SKM-1 treated with dmso at 0.1 percent for 144 hours (cell line): ENCODE measurements around the gene FAF2.
"Not testable (repeated sequence)": the region's sequence is repeated elsewhere in the genome, so short reads cannot be mapped to it uniquely, and the experiment has no call there.

Experiments
- DNase-seq: peaks from one replicate; lab custom pipeline; 2025; ENCODE audit not compliant: unreplicated experiment; lab: John Stamatoyannopoulos, UW

FAF2 gene

DNA sequence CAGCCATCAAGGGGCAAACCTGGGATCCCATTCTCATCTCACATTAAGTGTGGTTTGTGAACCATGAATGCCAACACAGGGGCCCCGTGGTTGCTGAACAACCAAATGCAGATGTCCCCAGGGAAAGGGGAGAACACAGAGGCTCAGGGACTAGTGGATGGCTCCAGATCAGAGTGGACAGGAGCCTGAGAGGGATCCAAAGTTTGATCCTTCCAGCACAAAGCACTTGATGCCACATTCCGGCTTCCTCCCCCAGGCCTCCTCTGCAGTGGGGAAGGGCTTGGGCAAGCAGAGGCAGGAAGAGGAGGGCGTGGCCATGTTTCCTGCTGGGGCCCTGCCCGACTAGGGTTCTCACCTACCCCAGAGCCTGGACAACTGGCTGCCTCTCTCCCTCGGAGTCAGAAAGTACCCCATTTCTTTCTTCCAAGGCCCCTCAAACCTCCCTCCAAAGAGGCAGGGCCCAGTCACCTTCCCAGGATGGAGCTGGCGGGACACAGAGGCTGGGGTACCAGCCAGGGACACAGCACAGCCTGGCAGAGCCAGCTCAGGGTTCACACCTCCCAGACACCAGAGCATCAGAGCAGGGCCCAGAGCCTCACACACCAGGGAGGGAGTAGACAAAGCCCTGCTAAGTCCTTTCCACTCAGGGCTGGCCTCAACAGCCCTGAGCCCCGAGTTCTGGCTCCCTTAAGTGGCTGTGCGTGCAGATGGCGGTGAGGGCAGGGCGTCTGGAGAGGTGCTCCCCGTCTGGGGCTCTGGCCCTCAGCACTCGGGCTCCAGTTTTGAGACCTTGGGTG, 93.4 kb downstream of the FAF2 start:
- peak; percentile 70 for DNase-seq

DNA sequence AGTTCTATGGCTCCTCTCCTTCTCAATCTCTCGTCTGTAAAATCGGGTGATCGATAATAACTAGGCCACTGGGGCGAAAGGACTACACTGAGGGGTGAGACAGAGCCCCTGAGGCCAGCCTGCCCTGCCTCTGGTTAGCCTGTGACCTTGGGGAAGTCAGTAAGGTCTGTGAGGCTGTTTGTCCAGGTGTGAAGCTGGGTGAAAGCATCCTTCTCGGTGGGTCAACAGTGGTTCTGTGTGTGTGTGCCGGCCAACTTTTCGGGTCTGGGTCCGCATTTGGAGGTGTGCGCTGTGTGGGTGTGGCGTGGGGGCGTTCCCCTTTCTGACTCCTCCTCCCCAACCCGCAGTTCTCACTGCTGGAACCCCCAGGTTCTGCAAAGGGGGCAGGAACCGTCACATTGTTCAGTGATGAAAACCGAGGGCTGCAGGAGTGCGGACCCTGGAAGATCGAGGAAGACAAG, 94.0 kb downstream of the FAF2 start:
- DNase-seq, result peak; percentile 58

DNA sequence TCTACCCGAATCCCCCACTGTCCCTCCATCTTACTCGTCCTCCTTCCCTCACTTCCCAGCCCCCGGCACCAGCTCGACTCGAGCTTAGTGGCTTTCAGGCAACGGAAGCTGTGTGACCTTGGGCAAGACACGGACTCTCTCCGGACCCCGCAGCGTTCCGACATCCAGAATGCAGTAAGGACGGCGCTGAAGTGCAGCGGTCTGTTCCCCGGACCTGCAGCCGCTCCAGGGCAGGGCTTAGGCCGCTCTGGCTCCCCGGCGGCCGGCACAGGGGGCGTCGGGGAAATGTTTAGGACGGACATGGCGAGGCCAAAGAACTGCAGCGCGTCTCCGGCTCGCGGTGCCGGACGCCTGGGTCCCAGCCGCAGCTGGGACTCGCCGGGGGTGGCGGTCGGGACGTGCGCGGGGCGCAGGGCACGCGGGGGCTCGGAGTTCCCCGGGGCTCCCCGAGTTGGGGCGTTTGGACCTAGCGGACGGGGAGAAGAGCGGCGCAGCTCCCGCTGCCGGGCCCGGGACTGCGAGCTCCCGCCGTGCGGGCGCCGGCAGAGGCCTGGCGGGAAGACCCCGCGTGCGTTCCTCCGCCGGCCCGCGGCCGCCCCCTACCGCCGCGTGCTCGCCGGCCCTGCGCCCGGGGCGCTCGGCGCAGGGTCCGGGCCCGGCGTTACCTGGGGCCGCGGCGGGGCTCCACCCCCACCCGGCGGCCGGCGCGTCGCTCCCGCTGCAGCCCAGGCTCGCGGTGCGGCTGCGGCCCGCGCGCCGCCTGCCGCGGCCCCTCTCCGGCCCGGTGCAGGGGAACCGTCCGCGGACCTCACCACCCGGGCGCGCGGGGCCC, 94.6 kb downstream of the FAF2 start:
- peak; percentile 30 for DNase-seq

DNA sequence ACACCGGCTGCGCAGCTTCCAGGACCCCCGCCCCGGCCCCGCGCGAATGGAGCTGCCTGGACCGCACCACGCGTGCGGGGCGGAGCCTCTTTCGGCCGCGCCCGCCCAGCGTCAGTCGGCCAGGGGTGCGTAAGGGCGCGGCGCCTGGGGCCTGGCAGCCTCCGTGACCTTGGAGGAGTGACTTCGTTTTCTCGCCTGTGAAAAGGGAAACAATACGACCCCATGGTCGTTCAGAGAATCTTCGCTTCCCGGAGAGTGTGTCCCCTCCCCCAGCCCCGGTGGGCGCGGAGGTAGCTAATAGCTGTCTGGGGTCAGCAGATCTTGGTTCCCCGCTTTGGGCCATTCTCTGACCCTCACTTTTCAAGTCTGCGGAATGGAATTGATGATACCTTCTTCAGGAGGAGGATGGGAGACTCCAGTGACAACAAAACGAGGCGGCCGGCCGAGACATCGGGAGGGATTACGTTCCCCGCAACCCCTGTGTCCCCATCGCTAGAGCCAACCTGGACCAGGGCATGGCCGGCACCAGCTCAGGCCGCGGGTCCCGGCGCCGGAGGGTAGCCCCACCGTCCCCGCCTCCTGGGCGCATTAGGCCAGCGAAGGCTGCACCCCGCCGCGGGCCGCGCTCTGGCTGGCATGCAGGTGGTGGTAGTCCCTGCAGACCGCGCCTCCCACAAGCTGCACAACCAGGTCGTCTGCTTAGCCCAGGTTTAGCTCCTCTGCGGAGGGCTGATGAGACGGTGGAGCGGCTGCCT, 95.4 kb downstream of the FAF2 start:
- DNase-seq, result peak; percentile 68

DNA sequence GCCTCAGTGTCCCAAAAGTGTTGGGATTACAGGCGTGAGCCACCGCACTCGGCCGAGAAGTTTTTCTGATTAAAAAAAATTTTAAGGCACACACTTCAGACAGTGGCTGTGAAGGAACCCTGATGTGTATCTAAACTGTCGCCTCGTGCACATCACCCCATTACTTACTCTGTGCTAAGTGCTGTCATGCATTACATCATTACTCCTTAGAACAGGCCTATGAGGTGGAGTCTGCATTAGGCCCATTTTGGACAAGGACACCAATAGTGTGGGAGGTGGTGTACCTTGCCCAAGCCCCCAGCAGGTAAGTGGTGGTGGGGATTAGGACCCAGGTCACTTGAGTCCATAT, 97.2 kb downstream of the FAF2 start:
- no peak for DNase-seq

DNA sequence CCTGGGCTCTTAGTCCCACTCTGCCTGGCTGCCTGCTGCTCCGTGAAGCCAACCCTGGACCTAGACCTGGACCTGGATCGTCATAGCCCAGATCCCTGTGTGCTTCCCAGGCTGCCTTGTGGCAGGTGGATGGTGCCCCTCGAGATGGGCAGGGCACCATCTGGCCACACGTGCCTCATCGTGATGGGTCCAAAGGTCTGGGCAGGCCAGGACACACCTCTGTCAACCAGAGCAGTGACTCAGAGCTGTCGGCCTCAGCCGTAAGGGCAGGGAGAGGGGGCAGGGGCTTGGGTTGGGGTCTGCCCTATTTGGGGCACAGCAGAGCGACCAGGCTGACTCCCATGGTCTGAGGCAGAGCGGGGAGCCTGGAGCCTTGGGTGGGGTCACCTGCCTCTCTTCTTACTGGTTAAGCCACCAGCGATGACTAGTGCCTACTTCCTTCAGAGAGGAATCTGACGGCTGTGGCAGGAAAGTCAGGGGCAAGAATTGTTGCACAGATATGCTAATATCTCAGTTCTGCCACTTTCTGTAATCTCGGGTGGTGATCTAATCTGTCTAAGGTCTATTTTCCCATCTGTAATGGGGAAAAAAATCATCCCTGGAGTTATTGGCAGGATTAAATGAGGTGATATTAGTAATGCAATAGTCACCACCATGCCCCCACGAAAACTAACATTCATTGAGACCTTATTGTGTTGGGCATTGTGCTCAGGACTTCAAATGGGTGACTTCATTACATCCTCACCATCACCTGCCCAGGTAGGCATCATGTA, 97.7 kb downstream of the FAF2 start:
- DNase-seq, result no peak

DNA sequence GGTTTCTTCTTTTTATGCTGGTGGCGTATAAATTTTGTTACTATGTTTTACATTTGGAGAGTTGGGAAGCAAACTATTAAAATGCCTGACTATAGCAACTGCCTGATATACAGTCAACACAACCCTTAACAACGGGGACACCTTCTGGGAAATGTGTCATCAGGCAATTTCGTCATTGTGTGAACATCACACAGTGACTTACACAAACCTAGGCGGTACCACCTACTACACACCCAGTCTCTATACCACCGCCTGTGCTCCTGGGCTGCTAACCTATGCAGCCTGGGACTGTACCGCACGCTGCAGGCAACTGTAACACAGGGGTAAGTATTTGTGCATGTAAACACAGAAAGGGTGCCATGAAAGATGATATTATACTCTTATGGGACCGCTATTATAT, 99.6 kb downstream of the FAF2 start:
- no peak for DNase-seq

DNA sequence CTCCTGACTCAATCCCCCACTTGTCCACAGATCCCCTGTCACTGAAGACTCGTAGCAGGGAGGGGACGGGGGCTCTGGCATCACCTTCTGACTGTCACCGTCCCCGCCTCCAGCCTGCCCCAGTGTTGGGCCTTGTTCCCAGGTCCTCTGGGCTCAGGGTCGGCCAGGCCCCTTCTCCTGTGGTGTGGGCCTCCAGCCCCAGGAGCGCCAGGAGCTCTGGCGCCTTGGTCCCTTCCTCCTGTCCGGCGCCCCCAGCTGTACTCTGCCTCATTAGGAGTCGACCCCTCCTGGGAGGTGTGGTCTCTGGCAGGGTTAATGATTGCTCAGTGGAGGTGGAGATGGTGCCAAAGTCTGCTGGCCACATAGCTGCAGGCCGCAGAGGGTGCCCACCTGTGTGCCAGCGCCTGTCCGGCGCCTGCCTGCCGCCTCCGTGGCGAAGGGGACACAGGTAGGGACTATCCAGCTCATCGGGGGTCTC, 100.8 kb downstream of the FAF2 start, which contains the start of gene CDHR2:
CDHR2 (plus strand) TSS at position 376 of the 478 bp plus-strand sequence. CDS start 16,011 bp downstream, outside the sequence.
- DNase-seq, result no peak

DNA sequence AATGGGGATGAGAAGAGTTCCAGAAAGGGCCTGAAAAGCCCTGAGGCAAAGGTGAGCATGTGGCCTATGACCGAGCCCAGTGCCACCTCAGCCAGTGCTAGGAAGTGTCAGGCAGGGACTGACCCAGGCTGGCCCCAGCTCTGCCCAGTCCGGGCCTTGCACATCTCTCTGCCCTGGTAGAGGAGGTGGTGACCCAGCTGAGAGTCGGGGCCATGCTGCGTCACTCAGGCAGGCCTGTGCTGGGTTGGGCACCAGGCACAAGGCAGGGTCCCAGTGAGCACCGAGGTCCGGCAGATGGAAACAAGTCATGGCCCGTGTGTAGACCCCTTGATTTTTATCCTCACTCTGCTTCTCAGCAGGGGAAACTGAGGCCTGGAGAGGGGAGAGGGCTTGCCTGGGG, 101.7 kb downstream of the FAF2 start:
- no peak for DNase-seq

DNA sequence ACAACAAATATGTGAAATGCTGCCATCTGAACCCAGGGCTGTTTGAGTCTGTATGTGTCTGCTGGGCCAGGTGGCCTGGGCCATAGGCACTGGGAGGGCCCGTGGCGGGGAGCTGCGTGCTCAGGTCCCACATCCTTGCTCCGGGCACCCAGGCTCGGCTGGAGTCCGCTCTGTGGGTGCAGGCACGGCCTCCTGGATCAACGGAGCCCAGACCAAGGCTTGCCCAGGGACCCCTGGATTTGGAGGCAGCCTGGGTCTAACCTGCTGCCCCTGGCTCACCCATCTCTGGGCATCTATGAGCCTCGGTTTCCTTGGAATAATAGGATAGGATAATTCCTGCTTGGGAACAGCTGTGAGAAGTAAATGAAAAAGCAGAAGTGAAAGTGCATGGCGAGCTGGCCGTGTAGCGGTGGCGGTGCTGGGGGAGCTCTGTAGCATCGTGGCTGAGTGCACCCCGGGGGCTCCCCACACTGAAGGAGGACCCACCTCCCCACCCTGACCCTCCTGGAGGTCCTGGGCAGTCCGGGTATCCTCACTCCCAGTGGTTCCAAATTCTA, 102.2 kb downstream of the FAF2 start:
- peak; percentile 27 for DNase-seq

DNA sequence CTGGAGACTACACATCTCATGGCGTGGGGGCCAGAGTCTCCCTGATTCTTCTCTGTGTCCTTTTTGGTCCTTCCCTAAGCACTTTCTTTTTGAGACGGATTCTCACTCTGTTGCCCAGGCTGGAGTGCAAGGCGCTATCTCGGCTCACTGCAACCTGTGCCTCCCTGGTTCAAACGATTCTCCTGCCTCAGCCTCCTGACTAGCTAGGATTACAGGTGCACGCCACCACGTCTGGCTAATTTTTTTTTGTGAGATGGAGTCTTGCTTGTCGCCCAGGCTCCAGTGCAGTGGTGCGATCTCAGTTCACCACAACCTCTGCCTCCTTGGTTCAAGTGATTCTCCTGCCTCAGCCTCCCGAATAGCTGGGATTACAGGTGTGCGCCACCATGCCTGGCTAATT, 102.8 kb downstream of the FAF2 start:
- DNase-seq, result not testable (repeated sequence)

DNA sequence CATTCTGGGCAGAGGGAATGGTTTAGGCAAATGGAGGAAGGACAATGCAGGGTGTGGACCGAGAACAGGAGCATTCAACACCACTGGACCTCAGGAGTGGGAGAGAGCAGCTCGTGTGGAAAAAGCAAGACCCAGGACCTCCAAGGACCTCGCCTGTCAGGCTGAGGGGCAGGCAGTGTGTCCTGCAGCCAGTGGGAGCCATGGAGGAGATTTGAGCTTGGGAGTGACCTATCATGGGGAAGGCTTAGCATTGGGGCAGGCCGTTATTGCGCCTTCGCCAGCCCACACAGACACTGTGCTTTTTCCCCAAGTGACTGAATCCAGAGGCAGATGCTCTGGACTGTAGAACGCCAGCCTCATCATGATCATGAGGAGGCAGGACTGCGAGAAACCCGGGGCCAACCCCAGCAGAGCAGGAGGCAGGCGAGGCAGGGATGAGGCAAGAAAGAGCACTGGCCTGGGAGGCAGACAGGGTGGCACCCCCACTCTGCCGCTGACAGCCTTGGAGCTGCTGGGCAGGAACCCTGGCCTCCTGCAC, 104.2 kb downstream of the FAF2 start:
- no peak for DNase-seq

DNA sequence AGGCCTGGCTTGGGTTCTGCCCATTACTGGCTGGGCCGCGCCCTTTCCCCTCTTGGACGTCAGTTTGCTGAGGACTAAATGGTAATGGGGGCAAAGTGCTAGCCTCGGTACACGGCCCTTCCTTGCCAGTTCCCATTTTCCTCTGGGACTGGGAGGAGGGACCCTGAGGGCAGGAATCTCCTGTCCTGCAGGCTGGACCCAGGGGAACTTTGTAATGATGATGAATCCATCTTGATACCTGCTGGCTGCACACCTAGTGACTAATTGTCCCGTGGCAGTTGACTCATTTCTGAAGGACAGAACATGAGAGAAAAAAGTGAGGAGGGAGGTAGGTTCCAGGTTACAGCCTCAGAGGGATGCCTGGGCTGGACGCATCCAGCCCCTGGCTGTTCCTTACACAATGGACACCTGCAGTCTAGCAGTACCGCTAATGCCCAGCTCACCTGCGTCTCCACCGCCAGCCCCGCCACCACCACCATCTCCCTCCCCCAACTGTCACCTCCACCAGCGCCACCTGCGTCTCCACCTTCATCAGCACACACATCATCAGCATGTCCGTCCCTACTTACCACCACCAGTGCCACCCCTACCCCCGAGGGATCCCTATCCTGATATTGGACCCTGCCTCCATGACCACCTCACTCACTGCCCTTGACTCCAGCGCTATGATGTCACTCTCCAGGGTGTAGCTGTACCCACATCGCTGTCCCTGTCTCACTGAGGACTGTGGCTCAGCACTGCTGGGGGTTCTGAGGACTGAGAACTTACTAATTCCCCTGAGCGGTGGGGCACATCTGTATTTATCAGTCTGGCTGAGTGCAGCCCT, 105.3 kb downstream of the FAF2 start:
- DNase-seq, result no peak

DNA sequence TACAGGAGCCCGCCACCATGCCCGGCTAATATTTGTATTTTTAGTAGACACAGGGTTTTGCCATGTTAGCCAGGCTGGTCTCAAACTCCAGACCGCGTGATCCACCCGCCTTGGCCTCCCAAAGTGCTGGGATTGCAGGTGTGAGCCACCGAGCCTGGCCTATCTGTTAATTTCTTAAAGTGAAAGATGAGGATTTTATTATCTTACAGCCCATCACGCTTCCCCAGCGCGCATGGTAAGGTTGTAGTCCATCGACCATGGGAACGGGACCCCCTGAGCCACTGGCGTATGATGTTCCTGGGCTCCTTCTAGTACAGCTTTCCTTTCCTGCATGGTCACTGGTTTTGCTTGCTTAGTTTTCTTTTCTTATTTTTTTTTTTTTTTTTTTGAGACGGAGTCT, 109.7 kb downstream of the FAF2 start:
- DNase-seq, result no peak
